Muscle layer of colon (tissue), 2 donors: ENCODE data around the gene ZNF319.

ENCODE experiments used
- H3K27ac ChIP-seq: one replicate; pipeline ENCODE4 v1.7.0; 2013; ENCODE audit warnings: low read depth, mild to moderate bottlenecking, low read length, moderate library complexity
- H3K27me3 ChIP-seq, 2 donors: one replicate each; pipeline ENCODE4 v1.7.0; 2013; ENCODE audit warnings: low read length in 2 of 2, mild to moderate bottlenecking in 2 of 2; ENCODE audit not compliant: insufficient read depth in 2 of 2, control insufficient read depth in 1 of 2
- H3K36me3 ChIP-seq: one replicate; pipeline ENCODE4 v1.7.0; 2013; ENCODE audit warnings: mild to moderate bottlenecking, low read length; ENCODE audit not compliant: insufficient read depth
- H3K4me1 ChIP-seq: one replicate; pipeline ENCODE4 v1.7.0; 2013; ENCODE audit warnings: mild to moderate bottlenecking, low read length; ENCODE audit not compliant: insufficient read depth
- H3K4me3 ChIP-seq, 2 donors: one replicate each; pipeline ENCODE4 v1.7.0; 2013; ENCODE audit warnings: low read length in 2 of 2, low read depth in 1 of 2, mild to moderate bottlenecking in 1 of 2, moderate library complexity in 1 of 2
- H3K9ac ChIP-seq: one replicate; pipeline ENCODE4 v1.7.0; 2013; ENCODE audit warnings: low read length
- H3K9me3 ChIP-seq: one replicate; pipeline ENCODE4 v1.7.0; 2013; ENCODE audit warnings: mild to moderate bottlenecking, low read length
- donor health status: abdominal sarcoma.
- donor health status: Adenocarcinoma of cecum.

The ZNF319 gene

DNA sequence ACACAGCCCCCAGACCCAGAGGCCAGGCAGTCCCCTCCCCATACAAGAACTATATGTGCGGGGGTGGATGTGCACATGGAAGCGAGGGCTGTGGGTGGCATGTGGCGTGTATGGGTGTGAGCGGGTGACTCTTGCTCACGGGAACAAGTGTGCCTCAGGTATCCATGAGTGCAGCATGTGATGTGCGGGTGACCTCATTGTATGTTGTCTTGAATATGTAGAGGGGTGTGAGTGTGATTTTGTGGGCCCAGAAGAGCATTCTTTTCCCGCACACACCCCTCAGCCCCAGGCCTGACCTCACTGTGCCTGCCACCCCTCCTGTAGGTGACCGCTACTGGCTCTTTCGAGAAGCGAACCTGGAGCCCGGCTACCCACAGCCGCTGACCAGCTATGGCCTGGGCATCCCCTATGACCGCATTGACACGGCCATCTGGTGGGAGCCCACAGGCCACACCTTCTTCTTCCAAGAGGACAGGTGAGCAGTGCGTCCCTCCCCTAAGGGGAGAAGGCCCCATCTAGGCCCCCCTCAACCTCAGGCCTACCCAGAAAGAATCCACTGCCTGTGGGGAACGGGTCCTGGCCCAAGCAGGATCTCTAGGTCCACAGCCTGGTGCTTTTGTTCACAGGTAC, 42.5 kb upstream of the ZNF319 start:
- H3K4me1 ChIP-seq = no peaks in the 10 kb centered on the region
- peaks cover 7% of the 10 kb centered on the region for H3K36me3 ChIP-seq
- no peaks in the 10 kb centered on the region for H3K27me3 ChIP-seq
- H3K27ac ChIP-seq = no peak overlapping the region
- H3K4me3 ChIP-seq = no peak overlapping the region
- no peak overlapping the region for H3K9ac ChIP-seq
- no peaks in the 10 kb centered on the region for H3K9me3 ChIP-seq

DNA sequence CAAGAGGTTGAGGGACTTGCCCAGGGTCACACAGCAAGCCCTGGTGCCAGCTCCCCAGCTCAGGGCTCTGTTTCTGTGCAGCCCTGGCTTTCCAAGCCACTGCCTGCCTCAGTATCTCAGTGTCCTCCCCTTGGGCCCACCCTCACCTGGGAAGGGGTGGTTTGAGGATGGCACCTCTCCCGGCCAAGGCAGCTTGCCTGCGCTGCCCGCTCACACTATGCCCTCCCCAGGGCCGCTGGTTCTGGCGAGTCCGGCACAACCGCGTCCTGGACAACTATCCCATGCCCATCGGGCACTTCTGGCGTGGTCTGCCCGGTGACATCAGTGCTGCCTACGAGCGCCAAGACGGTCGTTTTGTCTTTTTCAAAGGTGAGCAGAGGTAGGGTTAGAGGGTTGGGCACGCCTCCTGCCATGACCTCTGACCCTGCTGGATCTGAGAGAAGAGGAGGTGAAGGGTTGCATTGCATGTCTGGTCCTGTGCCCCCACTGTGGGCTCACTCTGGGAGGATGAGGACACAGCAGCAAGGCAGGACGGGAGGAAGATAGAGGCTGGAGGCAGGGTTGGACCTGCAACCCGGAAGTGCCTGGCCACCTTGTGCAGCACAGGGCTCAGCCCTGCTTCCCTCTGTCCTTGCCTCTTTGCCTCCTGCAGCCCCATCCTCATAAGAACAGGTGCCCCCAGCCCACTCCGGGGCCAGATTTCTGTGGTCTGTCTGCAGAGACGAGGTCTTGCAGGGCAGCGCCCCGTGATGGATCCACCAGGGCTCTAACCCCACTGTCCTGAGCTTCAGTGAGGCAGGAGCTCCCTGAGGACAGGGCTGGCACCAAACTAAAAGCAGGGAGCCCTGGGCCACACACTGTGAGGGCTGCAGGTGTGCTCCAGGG, 41.8 kb upstream of the ZNF319 start:
- Histone ChIP-seq H3K27ac (no peak overlapping the region), H3K4me1 (no peaks in the 10 kb centered on the region), H3K27me3 (no peaks in the 10 kb centered on the region), H3K4me3 (no peak overlapping the region), H3K9ac (no peak overlapping the region), H3K9me3 (no peaks in the 10 kb centered on the region), H3K36me3 (peaks cover 7% of the 10 kb centered on the region)

DNA sequence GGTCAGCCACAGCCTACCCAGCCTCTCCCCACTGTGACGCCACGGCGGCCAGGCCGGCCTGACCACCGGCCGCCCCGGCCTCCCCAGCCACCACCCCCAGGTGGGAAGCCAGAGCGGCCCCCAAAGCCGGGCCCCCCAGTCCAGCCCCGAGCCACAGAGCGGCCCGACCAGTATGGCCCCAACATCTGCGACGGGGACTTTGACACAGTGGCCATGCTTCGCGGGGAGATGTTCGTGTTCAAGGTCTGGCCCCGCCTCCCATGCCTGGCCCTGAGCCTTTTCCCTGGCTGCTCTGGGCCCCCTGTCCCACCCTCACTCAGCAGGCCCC, 41.1 kb upstream of the ZNF319 start:
- no peak overlapping the region for H3K27ac ChIP-seq
- H3K4me1 ChIP-seq = no peaks in the 10 kb centered on the region
- H3K9ac ChIP-seq = no peak overlapping the region
- peaks cover 7% of the 10 kb centered on the region for H3K36me3 ChIP-seq
- H3K27me3 ChIP-seq = no peaks in the 10 kb centered on the region
- no peak overlapping the region for H3K4me3 ChIP-seq
- no peaks in the 10 kb centered on the region for H3K9me3 ChIP-seq

DNA sequence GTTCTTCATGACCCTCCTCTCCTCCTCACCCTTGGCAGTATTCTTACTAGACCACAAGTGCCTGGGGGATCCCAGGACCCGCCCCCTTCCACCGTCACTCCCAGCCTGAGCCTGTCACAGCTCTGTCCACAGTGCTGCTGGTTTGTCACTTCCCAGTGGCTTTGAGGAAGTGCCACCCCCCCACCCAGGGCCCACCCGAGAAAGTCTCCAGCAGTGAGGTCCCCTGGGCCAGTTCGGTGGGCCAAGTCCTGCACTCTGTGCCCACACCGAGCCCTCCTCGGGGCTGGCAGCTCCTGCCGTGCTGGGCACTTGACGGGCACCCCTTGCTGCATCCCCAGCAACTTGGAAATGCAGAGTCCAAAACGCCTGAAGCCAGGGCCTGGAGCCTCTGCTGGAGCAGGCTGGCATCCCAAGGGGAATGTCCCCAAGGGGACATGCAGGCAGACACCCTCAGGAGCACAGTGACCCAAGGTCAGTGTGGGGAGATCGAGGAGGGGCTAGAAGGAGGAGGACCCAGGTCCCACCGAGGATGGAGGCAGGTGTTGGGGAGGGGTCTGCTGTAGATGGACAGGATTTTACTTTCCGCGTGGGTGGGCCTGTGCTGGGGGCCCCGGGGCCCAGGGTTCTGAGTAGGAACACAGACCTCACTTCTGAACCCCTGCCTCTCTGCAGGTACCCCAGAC, 40.6 kb upstream of the ZNF319 start:
- no peaks in the 10 kb centered on the region for H3K9me3 ChIP-seq

DNA sequence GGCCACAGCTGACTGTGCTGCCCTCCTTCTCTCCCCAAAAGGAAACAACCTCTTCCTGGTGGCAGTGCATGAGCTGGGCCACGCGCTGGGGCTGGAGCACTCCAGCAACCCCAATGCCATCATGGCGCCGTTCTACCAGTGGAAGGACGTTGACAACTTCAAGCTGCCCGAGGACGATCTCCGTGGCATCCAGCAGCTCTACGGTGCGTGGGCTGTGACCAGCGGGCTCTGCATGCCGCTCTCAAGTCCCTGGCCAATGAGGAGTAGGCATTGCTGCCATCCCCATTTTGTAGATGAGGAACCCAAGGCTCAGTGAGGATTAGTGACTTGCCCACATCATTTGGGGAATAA, 40.0 kb upstream of the ZNF319 start:
- Histone ChIP-seq H3K4me3 (no peak overlapping the region), H3K9me3 (no peaks in the 10 kb centered on the region), H3K4me1 (no peaks in the 10 kb centered on the region), H3K27ac (no peak overlapping the region), H3K27me3 (no peaks in the 10 kb centered on the region), H3K9ac (no peak overlapping the region), H3K36me3 (peaks cover 7% of the 10 kb centered on the region)

More for the DNA sequence above, 40.6 kb upstream of the ZNF319 start:
- H3K27ac ChIP-seq = no peak overlapping the region
- no peak overlapping the region for H3K4me3 ChIP-seq
- H3K4me1 ChIP-seq = no peaks in the 10 kb centered on the region
- no peaks in the 10 kb centered on the region for H3K27me3 ChIP-seq
- peaks cover 7% of the 10 kb centered on the region for H3K36me3 ChIP-seq
- no peak overlapping the region for H3K9ac ChIP-seq

DNA sequence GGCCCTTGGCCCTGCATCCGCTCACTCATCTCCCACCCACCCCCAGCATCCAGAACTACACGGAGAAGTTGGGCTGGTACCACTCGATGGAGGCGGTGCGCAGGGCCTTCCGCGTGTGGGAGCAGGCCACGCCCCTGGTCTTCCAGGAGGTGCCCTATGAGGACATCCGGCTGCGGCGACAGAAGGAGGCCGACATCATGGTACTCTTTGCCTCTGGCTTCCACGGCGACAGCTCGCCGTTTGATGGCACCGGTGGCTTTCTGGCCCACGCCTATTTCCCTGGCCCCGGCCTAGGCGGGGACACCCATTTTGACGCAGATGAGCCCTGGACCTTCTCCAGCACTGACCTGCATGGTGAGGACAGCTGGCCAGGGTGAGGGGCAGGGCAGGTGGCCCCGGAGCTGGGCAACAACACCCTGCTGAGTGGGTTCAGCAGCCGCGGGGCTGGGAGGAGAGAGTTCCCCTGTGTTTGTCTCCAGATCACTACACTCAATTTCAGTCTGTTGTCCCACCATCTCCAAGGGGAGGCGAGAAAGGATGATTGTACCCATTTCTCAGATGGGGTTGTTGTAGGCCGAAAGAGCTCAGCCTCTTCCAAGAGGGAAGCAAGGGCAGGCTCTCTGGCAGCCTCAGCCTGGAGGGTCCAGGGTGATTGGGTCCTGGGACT, 39.5 kb upstream of the ZNF319 start:
- Histone ChIP-seq H3K4me1 (no peaks in the 10 kb centered on the region), H3K9me3 (no peaks in the 10 kb centered on the region), H3K4me3 (no peak overlapping the region), H3K27me3 (no peaks in the 10 kb centered on the region), H3K27ac (no peak overlapping the region), H3K36me3 (peaks cover 7% of the 10 kb centered on the region), H3K9ac (no peak overlapping the region)

DNA sequence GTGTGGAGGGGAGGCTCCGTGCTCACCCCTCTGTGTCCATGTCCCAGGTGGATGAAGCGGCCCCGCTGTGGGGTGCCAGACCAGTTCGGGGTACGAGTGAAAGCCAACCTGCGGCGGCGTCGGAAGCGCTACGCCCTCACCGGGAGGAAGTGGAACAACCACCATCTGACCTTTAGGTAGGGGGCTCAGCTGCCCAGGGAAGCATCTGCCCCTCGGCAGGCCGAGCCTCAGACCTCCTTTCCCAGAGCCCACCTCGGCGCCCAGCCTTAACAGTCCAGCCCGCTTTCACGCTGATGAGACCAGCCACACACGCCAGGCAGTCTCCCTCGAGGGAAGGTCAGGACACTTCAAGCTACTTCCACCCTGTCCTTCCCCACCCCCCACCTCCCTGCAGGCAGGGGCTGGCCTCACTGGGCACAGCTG, 37.8 kb upstream of the ZNF319 start:
- no peaks in the 10 kb centered on the region for H3K27me3 ChIP-seq
- no peak overlapping the region for H3K4me3 ChIP-seq
- H3K36me3 ChIP-seq = peaks cover 7% of the 10 kb centered on the region
- H3K9me3 ChIP-seq = no peaks in the 10 kb centered on the region
- no peak overlapping the region for H3K9ac ChIP-seq
- H3K4me1 ChIP-seq = peaks cover under 1% of the 10 kb centered on the region
- H3K27ac ChIP-seq = no peak overlapping the region

DNA sequence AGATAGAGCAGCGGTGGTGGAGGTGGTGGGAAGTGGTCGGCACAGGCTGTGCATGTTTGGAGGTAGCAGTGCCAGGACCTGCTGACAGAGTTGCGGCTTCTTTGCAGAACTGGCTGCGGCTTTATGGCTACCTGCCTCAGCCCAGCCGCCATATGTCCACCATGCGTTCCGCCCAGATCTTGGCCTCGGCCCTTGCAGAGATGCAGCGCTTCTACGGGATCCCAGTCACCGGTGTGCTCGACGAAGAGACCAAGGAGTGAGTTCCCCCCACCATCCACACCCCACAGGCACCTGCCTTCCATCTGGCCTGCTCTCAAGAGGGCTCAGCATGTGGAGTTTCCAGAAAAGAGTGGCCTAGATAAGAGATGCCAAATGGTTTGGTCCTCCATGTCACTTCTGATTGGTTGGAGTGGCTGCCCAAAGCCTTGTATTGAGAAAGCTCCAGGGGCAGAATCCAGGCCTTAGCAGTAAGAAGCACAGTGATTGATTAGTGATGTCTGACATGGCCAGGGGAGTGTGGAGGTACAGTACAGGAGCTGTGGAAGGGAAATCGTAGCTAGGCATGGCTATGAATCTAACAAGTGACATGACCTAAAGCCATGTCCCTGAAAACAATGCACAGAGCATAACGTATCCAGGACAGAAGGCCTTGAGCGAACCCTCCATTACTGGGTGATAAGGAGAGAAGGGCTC, 37.0 kb upstream of the ZNF319 start:
- Histone ChIP-seq H3K9ac (no peak overlapping the region), H3K9me3 (no peaks in the 10 kb centered on the region), H3K4me3 (no peak overlapping the region), H3K36me3 (peaks cover 7% of the 10 kb centered on the region), H3K27me3 (no peaks in the 10 kb centered on the region), H3K27ac (no peak overlapping the region), H3K4me1 (peaks cover 4% of the 10 kb centered on the region)

DNA sequence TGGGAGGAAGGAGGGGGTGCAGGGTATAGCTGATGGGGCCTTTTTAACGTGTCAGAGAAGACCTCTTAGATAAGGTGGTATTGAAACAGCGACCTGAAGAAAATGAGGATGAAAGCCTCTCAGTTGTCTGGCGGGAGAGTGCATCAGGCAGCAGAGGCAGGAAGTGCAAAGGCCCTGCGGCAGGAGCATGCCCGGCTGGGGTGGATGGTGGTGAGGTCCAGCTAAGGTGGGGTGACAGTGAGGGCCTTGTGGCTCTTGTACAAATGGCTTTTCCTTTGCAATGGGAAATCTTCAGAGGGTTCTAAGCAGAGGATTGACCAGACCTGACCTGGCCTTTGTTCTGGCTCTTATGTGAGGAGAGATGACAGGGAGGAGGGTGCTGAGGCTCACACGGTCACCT, 36.5 kb upstream of the ZNF319 start:
- no peaks in the 10 kb centered on the region for H3K27me3 ChIP-seq
- H3K4me3 ChIP-seq = no peak overlapping the region
- no peak overlapping the region for H3K9ac ChIP-seq
- H3K27ac ChIP-seq = no peak overlapping the region
- peaks cover 4% of the 10 kb centered on the region for H3K4me1 ChIP-seq
- peaks cover 7% of the 10 kb centered on the region for H3K36me3 ChIP-seq
- H3K9me3 ChIP-seq = no peaks in the 10 kb centered on the region

DNA sequence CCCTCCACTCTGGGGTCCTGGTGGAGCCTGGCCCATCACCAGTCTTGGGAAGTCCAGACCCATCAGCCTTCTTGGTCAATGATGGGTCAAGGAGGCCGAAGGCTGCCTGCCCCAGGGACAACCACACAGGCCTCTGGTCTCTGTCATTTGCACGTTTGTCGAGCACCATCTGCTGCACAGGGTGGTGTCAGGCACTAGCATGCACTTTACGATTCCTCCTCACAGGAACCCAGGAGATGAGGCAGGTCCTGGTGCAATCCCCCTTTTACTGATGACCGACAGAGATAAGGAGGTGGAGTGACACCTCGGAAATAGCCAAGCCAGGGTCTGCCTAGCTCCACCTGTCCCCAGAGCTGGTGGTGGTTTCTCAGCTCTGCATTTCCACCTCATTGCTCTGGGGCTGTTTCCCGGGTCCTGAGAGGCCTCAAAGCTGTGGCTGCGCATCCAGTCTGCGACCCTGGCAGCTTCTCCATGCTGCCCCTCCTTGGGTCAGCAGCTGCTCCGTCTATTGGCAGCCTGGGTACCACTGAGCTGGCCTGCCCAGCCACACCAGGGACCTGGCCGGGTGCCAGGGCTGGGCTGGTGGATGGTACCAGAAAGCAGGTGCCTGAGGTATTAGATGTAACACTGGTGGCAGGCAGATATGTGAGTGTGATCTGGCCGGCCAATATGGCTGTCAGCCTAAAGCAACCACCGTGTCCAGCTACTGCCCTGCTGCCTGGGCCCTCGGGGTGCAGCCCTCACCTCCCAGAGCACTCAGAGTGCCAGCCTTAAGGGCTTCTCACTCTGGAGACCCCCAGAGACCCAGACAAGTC, 35.1 kb upstream of the ZNF319 start:
- Histone ChIP-seq H3K9ac (no peak overlapping the region), H3K4me1 (peaks cover 4% of the 10 kb centered on the region), H3K36me3 (peaks cover 7% of the 10 kb centered on the region), H3K9me3 (no peaks in the 10 kb centered on the region), H3K4me3 (no peak overlapping the region), H3K27me3 (no peaks in the 10 kb centered on the region), H3K27ac (no peak overlapping the region)
